Testis (tissue), 3 donors: ENCODE measurements around the gene CPAMD8. TPM values are rescaled to one million over a fixed set of nuclear protein-coding genes. Genes with fewer than 3 reads are reported as not detected.

Experiments used
- DNase-seq: peaks from one replicate; pipeline ENCODE4 v3.0.0-alpha.2; 2019
- H3K27ac ChIP-seq, 2 donors: fragments of 200-600 bp; sonication (generic); one replicate each; pipeline ENCODE4 v1.5.1; 2019
- H3K27me3 ChIP-seq: fragments of 200-600 bp; sonication (generic); one replicate; pipeline ENCODE4 v1.5.1; 2019
- H3K36me3 ChIP-seq: fragments of 200-600 bp; sonication (generic); one replicate; pipeline ENCODE4 v1.5.1; 2017; ENCODE audit warnings: low read depth; ENCODE audit errors: missing control alignments
- H3K4me1 ChIP-seq: fragments of 200-600 bp; sonication (generic); one replicate; pipeline ENCODE4 v1.5.1; 2019
- H3K4me3 ChIP-seq, 2 donors: fragments of 200-600 bp; sonication (generic); one replicate each; pipeline ENCODE4 v1.5.1; 2017 to 2019
- H3K9me3 ChIP-seq: fragments of 200-600 bp; sonication (generic); one replicate; pipeline ENCODE4 v1.5.1; 2017
- POLR2A ChIP-seq: fragments of 450-650 bp; IDR thresholded peaks from one replicate; pipeline ENCODE4 v1.6.1; 2017; ENCODE audit warnings: antibody characterized with exemption, mild to moderate bottlenecking, moderate library complexity
- WGBS, 2 donors: methylation state at CpG; one replicate each; pipeline ENCODE4 v1.1.5; 2018; 5-methylcytosine and 5-hydroxymethylcytosine counted together
- intact Hi-C: fragments of 100-400 bp; cut with DNase I; formaldehyde crosslinking; loops from one replicate; pipeline ENCODE4 v1.15.1; 2023; ENCODE audit warnings: low total_unique reads
- polyA plus RNA-seq: library from polyadenylated mRNA; stranded (reverse); fragments of 350-450 nt; fragmentation: Illumina TruSeq; extraction: RNeasy Lipid Tissue Mini Kit (QIAGEN cat#74804); gene quantifications from one replicate; pipeline ENCODE4 v1.2.3, GENCODE V29; 2014; ENCODE audit warnings: low read depth, low replicate concordance; ENCODE audit not compliant: insufficient read depth
- total RNA-seq, 2 donors: library from RNA; depleted of rRNA; stranded (reverse); fragments of >200 nt; gene quantifications; one replicate each; pipeline ENCODE4 v1.2.3, GENCODE V29; 2016
- TF ChIP-seq, protein P1 (sequence below), 3 experiments: fragments of 450-650 bp in 2 of 3; fragments of 200-600 bp in 1 of 3; sonication (generic) in 1 of 3; IDR thresholded peaks; one replicate each; pipeline ENCODE4 v1.5.1; 2016 to 2019; ENCODE audit warnings: antibody characterized with exemption in 3 of 3, mild to moderate bottlenecking in 2 of 3, moderate library complexity in 1 of 3

Gene CPAMD8
- total and polyA plus RNA-seq, 3 donors from 2014 or later: 12.0 to 46.1 (median 30.8) TPM

DNA sequence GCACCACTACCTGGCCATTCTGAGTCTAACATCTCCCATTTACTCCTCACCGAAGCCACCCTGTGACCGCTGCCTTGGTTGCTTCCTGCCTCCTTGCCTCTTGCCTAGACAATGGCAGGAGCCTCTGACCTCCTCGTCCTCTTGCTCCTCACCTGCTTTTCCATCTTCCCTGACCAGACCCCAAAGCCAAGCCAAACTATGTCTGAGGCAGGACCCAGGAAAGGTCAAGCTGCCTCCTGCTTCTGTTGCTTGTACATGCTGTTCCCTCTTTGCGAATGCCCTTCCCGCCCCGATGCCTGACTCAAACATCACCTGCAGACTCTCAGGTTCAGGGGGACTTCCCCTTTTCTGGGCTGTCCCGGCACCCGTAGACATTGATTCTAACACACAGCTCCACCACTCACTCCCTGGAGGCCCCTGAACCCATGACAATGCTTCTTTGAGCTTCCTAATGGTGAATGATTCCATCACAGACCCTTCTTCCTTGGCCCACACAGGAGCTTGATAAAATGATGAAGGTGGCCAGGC is 77.0 kb downstream of the CPAMD8 start:
- H3K4me1 ChIP-seq: no peaks in the 10 kb centered on the region
- no peaks in the 10 kb centered on the region for H3K9me3 ChIP-seq
- no peak for DNase-seq

DNA sequence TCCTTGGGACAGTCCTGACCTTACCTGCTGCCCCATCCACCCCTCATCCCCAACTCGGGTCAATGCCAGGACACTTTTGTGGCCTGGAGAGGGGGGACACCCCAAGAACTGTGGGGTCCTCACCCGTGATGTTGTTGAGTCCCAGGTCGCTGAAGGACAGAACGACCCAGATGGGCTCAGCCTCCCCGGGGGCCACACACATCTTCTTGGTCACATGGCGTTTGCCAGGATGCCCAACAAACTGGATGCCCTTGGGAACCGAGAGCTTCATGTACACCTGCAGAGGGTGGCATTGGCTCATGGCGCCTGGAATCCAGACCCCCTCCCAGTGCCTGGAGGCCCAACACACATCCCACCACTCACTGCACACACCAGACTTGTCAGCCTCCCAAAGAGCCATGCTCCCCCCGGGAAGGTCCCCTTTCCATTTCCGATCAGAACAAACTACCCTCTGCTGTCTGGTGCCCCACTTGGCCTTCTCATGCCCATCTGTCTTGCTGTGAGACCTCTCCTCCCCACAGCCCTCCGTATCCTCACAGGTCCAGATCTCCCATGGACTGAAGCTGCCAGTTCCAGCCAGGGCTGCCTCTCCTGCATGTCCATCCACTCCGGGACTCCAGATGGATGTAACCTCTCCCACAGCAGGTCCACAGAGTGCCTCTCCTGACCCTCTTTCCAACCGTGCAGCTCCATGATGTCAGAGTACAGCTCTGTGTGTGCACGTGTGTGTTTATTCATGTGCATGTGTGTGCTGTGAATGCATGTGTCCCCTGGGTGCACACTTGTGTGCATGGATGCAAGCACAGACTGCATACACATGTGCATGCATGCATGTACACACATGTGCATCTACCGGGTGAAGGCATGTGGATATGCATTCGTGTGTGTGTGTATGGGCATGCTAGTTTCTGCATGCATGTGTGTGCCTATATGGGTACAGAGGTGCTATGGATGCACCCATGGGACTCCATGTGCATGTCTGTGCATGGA is 79.4 kb downstream of the CPAMD8 start:
- no peak for TF ChIP-seq POLR2A
- TF ChIP-seq, protein P1, sequence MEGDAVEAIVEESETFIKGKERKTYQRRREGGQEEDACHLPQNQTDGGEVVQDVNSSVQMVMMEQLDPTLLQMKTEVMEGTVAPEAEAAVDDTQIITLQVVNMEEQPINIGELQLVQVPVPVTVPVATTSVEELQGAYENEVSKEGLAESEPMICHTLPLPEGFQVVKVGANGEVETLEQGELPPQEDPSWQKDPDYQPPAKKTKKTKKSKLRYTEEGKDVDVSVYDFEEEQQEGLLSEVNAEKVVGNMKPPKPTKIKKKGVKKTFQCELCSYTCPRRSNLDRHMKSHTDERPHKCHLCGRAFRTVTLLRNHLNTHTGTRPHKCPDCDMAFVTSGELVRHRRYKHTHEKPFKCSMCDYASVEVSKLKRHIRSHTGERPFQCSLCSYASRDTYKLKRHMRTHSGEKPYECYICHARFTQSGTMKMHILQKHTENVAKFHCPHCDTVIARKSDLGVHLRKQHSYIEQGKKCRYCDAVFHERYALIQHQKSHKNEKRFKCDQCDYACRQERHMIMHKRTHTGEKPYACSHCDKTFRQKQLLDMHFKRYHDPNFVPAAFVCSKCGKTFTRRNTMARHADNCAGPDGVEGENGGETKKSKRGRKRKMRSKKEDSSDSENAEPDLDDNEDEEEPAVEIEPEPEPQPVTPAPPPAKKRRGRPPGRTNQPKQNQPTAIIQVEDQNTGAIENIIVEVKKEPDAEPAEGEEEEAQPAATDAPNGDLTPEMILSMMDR (IDR thresholded peaks at IDR 0.05): no peak
- DNase-seq: no peak
- no peak overlapping the region for H3K4me3 ChIP-seq
- H3K4me1 ChIP-seq: no peaks in the 10 kb centered on the region
- no peak overlapping the region for H3K27ac ChIP-seq
- no peaks in the 10 kb centered on the region for H3K36me3 ChIP-seq
- H3K27me3 ChIP-seq: no peaks in the 10 kb centered on the region
- H3K9me3 ChIP-seq: no peaks in the 10 kb centered on the region
- WGBS, 2 donors: 85 to 95% methylated on average over 11 to 16 of the region's 16 CpGs
- intact Hi-C loops: no loop called here

More for the DNA sequence above, 77.0 kb downstream of the CPAMD8 start:
- intact Hi-C loops: no loop called here
- Histone ChIP-seq H3K36me3 (no peaks in the 10 kb centered on the region), H3K27me3 (no peaks in the 10 kb centered on the region), H3K4me3 (no peak overlapping the region), H3K27ac (no peak overlapping the region)
- TF ChIP-seq, protein P1 (IDR thresholded peaks at IDR 0.05): no peak
- no peak for TF ChIP-seq POLR2A
- 95 to 97% methylated on average over 8 of the region's 8 CpGs for WGBS, 2 donors

DNA sequence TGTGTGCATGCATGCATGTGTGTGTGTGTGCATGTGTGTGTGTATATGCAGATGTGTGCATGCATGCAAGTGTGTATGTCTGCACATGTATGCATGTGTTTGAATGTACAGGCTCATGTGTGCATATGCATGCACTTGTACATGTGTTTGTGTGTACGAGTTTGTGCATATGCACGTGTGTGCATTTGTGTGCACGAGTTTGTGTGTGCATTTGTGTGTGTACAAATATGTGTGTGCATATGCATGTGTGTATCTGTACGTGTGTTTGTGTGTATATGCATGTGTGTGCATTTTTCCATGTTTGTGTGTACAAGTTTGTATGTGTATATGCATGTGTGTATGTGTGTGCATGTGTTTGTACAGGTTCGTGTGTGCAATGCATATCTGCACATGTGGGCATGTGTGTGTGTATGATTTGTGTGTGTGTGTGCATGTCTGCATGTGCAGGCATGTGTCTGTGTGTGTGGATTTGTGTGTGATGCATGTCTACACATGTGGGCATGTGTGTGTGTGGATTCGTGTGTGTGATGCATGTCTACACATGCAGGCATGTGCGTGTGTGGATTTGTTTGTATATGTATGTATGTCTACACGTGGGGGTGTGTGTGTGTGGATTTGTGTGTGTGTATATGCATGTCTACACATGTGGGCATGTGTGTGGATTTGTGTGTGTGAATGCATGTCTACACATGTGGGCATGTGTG is 80.7 kb downstream of the CPAMD8 start:
- intact Hi-C loops: no loop called here
- no peak overlapping the region for H3K27ac ChIP-seq
- H3K9me3 ChIP-seq: no peaks in the 10 kb centered on the region
- TF ChIP-seq, protein P1 (IDR thresholded peaks at IDR 0.05): no peak
- no peak for TF ChIP-seq POLR2A
- WGBS, 2 donors: 77 to 79% methylated on average over 8 of the region's 8 CpGs
- no peak for DNase-seq
- no peaks in the 10 kb centered on the region for H3K4me1 ChIP-seq
- H3K27me3 ChIP-seq: no peaks in the 10 kb centered on the region
- H3K36me3 ChIP-seq: no peaks in the 10 kb centered on the region
- no peak overlapping the region for H3K4me3 ChIP-seq

DNA sequence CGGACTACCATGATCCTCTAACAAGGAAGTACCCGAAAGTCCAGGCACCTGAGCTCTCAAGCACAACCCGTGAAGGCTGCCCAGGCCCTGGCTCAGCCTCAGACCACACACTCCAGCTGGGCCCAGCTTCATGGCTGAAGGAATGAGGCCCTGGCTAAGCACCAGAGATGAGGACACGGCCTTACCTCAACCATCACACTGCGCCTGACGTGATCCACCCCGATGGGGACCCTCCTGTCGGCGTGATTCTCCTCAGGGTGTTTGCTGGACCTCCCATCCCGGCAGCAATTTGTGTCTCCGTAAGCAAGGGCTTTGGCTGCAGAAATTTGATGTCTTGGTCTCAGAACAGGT is 81.3 kb downstream of the CPAMD8 start:
- no peaks in the 10 kb centered on the region for H3K36me3 ChIP-seq
- no peak overlapping the region for H3K4me3 ChIP-seq
- WGBS, 2 donors: 95 to 100% methylated on average over 1 to 11 of the region's 11 CpGs

More for the DNA sequence above, 81.3 kb downstream of the CPAMD8 start:
- Histone ChIP-seq H3K27ac (no peak overlapping the region), H3K27me3 (no peaks in the 10 kb centered on the region), H3K4me1 (no peaks in the 10 kb centered on the region), H3K9me3 (no peaks in the 10 kb centered on the region)
- DNase-seq: no peak
- TF ChIP-seq POLR2A: no peak
- TF ChIP-seq, protein P1 (IDR thresholded peaks at IDR 0.05): no peak
- intact Hi-C loops: no loop called here
